ENCODE results near the gene MTERF4. TPM values are rescaled to one million over a fixed set of nuclear protein-coding genes. Genes with fewer than 3 reads are reported as not detected.

The MTERF4 gene
- 10 to 100 TPM; 48.0 to 49.2 TPM for total RNA-seq
- 46.4 TPM for polyA plus RNA-seq

- Histone ChIP-seq H3K27me3 (ENCODE audit: insufficient read depth, low read length, poor library complexity, severe bottlenecking) (no peaks in the 10 kb centered on the region), H3K27ac (ENCODE audit: low read depth, low read length) (peak within 1 kb of the TSS; percentile 77), H3K36me3 (ENCODE audit: insufficient read depth, low read length) (peaks cover 14% of the 10 kb centered on the region), H3K4me1 (ENCODE audit: insufficient read depth, low read length) (peaks cover 63% of the 10 kb centered on the region), H3K9me3 (ENCODE audit: low read length) (no peaks in the 10 kb centered on the region), H3K4me3 (ENCODE audit: low read length) (peak within 1 kb of the TSS; percentile 96)
- ChIA-PET POLR2A (interaction anchor here (0.6 to 3.8 kb wide), 7 partner anchors 9 to 742 kb away, joined by 3 to 49 read pairs (median 4); partner anchors contain the start of genes ING5, PASK, PPP1R7 and SEPTIN2), CTCF (interaction anchor here (1.1 to 1.6 kb wide), 3 partner anchors 9 to 48 kb away, joined by 3 to 10 read pairs (median 3); partner anchors contain the start of genes PASK and PPP1R7)
- Mint-ChIP-seq H3K36me3 (peaks cover 0 to 79% (median 11%) of the 10 kb centered on the region in 3 donors), H3K27ac (peak within 1 kb of the TSS; percentile 94 to 99 (median 98)), H3K27me3 (no peaks in the 10 kb centered on the region), H3K4me3 (peak within 1 kb of the TSS; percentile 95 to 99 (median 97)), H3K4me1 (peaks cover 31 to 86% (median 56%) of the 10 kb centered on the region in 3 donors), H3K9me3 (no peaks in the 10 kb centered on the region)
- peak; percentile 77 to 90 (median 83) for DNase-seq
Observed at GRCh38 chr2:241102239-241102803, at the start of gene MTERF4. TSS of gene MTERF4 (minus strand) at chr2:241102287. CDS start at chr2:241102273, 14 bp downstream.

- Histone ChIP-seq H3K36me3 (ENCODE audit: insufficient read depth, low read length) (no peaks in the 10 kb centered on the region), H3K4me3 (ENCODE audit: low read length) (peak overlapping the region; percentile 97), H3K27me3 (ENCODE audit: insufficient read depth, low read length, poor library complexity, severe bottlenecking) (no peaks in the 10 kb centered on the region), H3K27ac (ENCODE audit: low read depth, low read length) (peak overlapping the region; percentile 68), H3K9me3 (ENCODE audit: low read length) (no peaks in the 10 kb centered on the region), H3K4me1 (ENCODE audit: insufficient read depth, low read length) (peaks cover 26% of the 10 kb centered on the region)
- peaks cover 33 to 58% (median 52%) of the 10 kb centered on the region in 3 donors for H3K4me1 Mint-ChIP-seq
- ChIA-PET CTCF (interaction anchor here (0.7 to 4.2 kb wide), 16 partner anchors 10 to 584 kb away, joined by 3 to 67 read pairs (median 6); partner anchors contain the start of genes D2HGDH and MTERF4), POLR2A (interaction anchor here (0.6 to 3.3 kb wide), 10 partner anchors 15 to 551 kb away, joined by 3 to 49 read pairs (median 4); partner anchors contain the start of genes ING5 and MTERF4)
- DNase-seq, result no peak
- no peaks in the 10 kb centered on the region for H3K9me3 Mint-ChIP-seq
- peak overlapping the region; percentile 87 to 99 (median 94) for H3K27ac Mint-ChIP-seq
- H3K4me3 Mint-ChIP-seq, result peak overlapping the region; percentile 93 to 100 (median 97)
- H3K27me3 Mint-ChIP-seq, result peaks cover 0 to 3% of the 10 kb centered on the region in 2 donors
- peaks cover 0 to 33% (median 5%) of the 10 kb centered on the region in 3 donors for H3K36me3 Mint-ChIP-seq
Observed at GRCh38 chr2:241150660-241151530, 48.8 kb upstream of the MTERF4 start.

GRCh38 chr2:241149925-241150659 is 48.0 kb upstream of the MTERF4 start, which contains the start of gene PPP1R7:
TSS of gene PPP1R7 (plus strand) at chr2:241150467. CDS start at chr2:241150496, 29 bp downstream.
- peak; percentile 92 to 97 (median 93) for DNase-seq
- ChIA-PET CTCF (interaction anchor here (0.7 to 4.2 kb wide), 22 partner anchors 10 to 654 kb away, joined by 3 to 67 read pairs (median 5); partner anchors contain the start of genes D2HGDH and MTERF4), POLR2A (interaction anchor here (0.6 to 3.3 kb wide), 13 partner anchors 14 to 590 kb away, joined by 3 to 49 read pairs (median 5); partner anchors contain the start of genes DUSP28, HDLBP, MTERF4 and SEPTIN2)
- H3K27me3 Mint-ChIP-seq, result peaks cover 0 to 3% of the 10 kb centered on the region in 2 donors
- Histone ChIP-seq H3K27ac (ENCODE audit: low read depth, low read length) (peak within 1 kb of the TSS; percentile 68), H3K4me1 (ENCODE audit: insufficient read depth, low read length) (peaks cover 26% of the 10 kb centered on the region), H3K9me3 (ENCODE audit: low read length) (no peaks in the 10 kb centered on the region), H3K36me3 (ENCODE audit: insufficient read depth, low read length) (no peaks in the 10 kb centered on the region), H3K27me3 (ENCODE audit: insufficient read depth, low read length, poor library complexity, severe bottlenecking) (no peaks in the 10 kb centered on the region), H3K4me3 (ENCODE audit: low read length) (peak within 1 kb of the TSS; percentile 97)
- peak within 1 kb of the TSS; percentile 93 to 100 (median 97) for H3K4me3 Mint-ChIP-seq
- H3K9me3 Mint-ChIP-seq, result no peaks in the 10 kb centered on the region
- H3K36me3 Mint-ChIP-seq, result peaks cover 0 to 35% (median 5%) of the 10 kb centered on the region in 3 donors
- peaks cover 33 to 58% (median 52%) of the 10 kb centered on the region in 3 donors for H3K4me1 Mint-ChIP-seq
- H3K27ac Mint-ChIP-seq, result peak within 1 kb of the TSS; percentile 87 to 99 (median 94)

GRCh38 chr2:241149675-241149924 is 47.5 kb upstream of the MTERF4 start:
- no peaks in the 10 kb centered on the region for H3K9me3 Mint-ChIP-seq
- H3K4me3 Mint-ChIP-seq, result peak overlapping the region; percentile 93 to 100 (median 97)
- H3K4me1 ChIP-seq (ENCODE audit: insufficient read depth, low read length), result peaks cover 26% of the 10 kb centered on the region
- peak overlapping the region; percentile 70 to 94 (median 89) for H3K27ac Mint-ChIP-seq
- no peaks in the 10 kb centered on the region for H3K36me3 ChIP-seq (ENCODE audit: insufficient read depth, low read length)
- H3K36me3 Mint-ChIP-seq, result peaks cover 0 to 33% (median 5%) of the 10 kb centered on the region in 3 donors
- H3K9me3 ChIP-seq (ENCODE audit: low read length), result no peaks in the 10 kb centered on the region
- no peaks in the 10 kb centered on the region for H3K27me3 ChIP-seq (ENCODE audit: insufficient read depth, low read length, poor library complexity, severe bottlenecking)
- peak overlapping the region; percentile 97 for H3K4me3 ChIP-seq (ENCODE audit: low read length)
- H3K27ac ChIP-seq (ENCODE audit: low read depth, low read length), result peak overlapping the region; percentile 68
- H3K4me1 Mint-ChIP-seq, result peaks cover 32 to 54% (median 52%) of the 10 kb centered on the region in 3 donors
- H3K27me3 Mint-ChIP-seq, result peaks cover 0 to 3% of the 10 kb centered on the region in 2 donors
- CTCF ChIA-PET, result interaction anchor here (0.7 to 4.2 kb wide), 16 partner anchors 9 to 654 kb away, joined by 3 to 67 read pairs (median 5); partner anchors contain the start of gene MTERF4
- POLR2A ChIA-PET, result interaction anchor here (0.9 to 3.3 kb wide), 9 partner anchors 26 to 589 kb away, joined by 3 to 49 read pairs (median 11); partner anchors contain the start of genes DUSP28, HDLBP, MTERF4 and SEPTIN2
- no peak for DNase-seq

GRCh38 chr2:241148891-241149674 is 47.0 kb upstream of the MTERF4 start, which contains the start of gene PASK:
TSS of gene PASK (minus strand) at chr2:241149472. CDS start at chr2:241143032, 6,440 bp downstream.
- H3K36me3 Mint-ChIP-seq, result peaks cover 0 to 34% (median 5%) of the 10 kb centered on the region in 3 donors
- POLR2A ChIA-PET, result interaction anchor here (0.9 to 3.3 kb wide), 9 partner anchors 25 to 589 kb away, joined by 3 to 49 read pairs (median 11); partner anchors contain the start of genes DUSP28, HDLBP, MTERF4 and SEPTIN2
- Histone ChIP-seq H3K36me3 (ENCODE audit: insufficient read depth, low read length) (no peaks in the 10 kb centered on the region), H3K4me1 (ENCODE audit: insufficient read depth, low read length) (peaks cover 26% of the 10 kb centered on the region), H3K27ac (ENCODE audit: low read depth, low read length) (peak within 1 kb of the TSS; percentile 68), H3K9me3 (ENCODE audit: low read length) (no peaks in the 10 kb centered on the region), H3K27me3 (ENCODE audit: insufficient read depth, low read length, poor library complexity, severe bottlenecking) (no peaks in the 10 kb centered on the region), H3K4me3 (ENCODE audit: low read length) (peak within 1 kb of the TSS; percentile 97)
- no peaks in the 10 kb centered on the region for H3K9me3 Mint-ChIP-seq
- peaks cover 31 to 56% (median 52%) of the 10 kb centered on the region in 3 donors for H3K4me1 Mint-ChIP-seq
- CTCF ChIA-PET, result interaction anchor here (0.7 to 4.2 kb wide), 15 partner anchors 9 to 655 kb away, joined by 3 to 67 read pairs (median 6); partner anchors contain the start of gene MTERF4
- H3K4me3 Mint-ChIP-seq, result peak within 1 kb of the TSS; percentile 93 to 100 (median 97)
- DNase-seq, result peak; percentile 87 to 95 (median 90)
- peak within 1 kb of the TSS; percentile 87 to 99 (median 94) for H3K27ac Mint-ChIP-seq
- peaks cover 0 to 3% of the 10 kb centered on the region in 2 donors for H3K27me3 Mint-ChIP-seq

GRCh38 chr2:241148239-241148638 is 46.2 kb upstream of the MTERF4 start:
- DNase-seq, result no peak
- Histone ChIP-seq H3K4me3 (ENCODE audit: low read length) (peak overlapping the region; percentile 97), H3K36me3 (ENCODE audit: insufficient read depth, low read length) (no peaks in the 10 kb centered on the region), H3K27me3 (ENCODE audit: insufficient read depth, low read length, poor library complexity, severe bottlenecking) (no peaks in the 10 kb centered on the region), H3K27ac (ENCODE audit: low read depth, low read length) (no peak overlapping the region), H3K4me1 (ENCODE audit: insufficient read depth, low read length) (peaks cover 26% of the 10 kb centered on the region), H3K9me3 (ENCODE audit: low read length) (no peaks in the 10 kb centered on the region)
- H3K9me3 Mint-ChIP-seq, result no peaks in the 10 kb centered on the region
- POLR2A ChIA-PET, result interaction anchor here (2.3 kb wide), 1 partner anchor 36 kb away, joined by 14 read pairs; no protein-coding TSS in a partner anchor
- peaks cover 0 to 3% of the 10 kb centered on the region in 2 donors for H3K27me3 Mint-ChIP-seq
- H3K27ac Mint-ChIP-seq, result peak overlapping the region; percentile 55 to 88 (median 76)
- H3K4me1 Mint-ChIP-seq, result peaks cover 30 to 58% (median 48%) of the 10 kb centered on the region in 3 donors
- peaks cover 0 to 37% (median 5%) of the 10 kb centered on the region in 3 donors for H3K36me3 Mint-ChIP-seq
- CTCF ChIA-PET, result interaction anchor here (1.6 to 4.2 kb wide), 4 partner anchors 8 to 53 kb away, joined by 4 to 54 read pairs (median 8); no protein-coding TSS in a partner anchor
- H3K4me3 Mint-ChIP-seq, result peak overlapping the region; percentile 85 to 100 (median 88)

Data from CD8-positive, alpha-beta memory T cell (primary cell).